Dendritic cell treated with granulocyte-macrophage colony-stimulating factor and Interleukin-4, amounts not matched to agents 40 ng/mL and 50 ng/mL, for 4 days (primary cell): ENCODE data around the gene CD84.
A peak's percentile ranks its signal among the peaks of the same experiment; 100 is the strongest.
"Not testable (repeated sequence)": the region's sequence is repeated elsewhere in the genome, so short reads cannot be mapped to it uniquely, and the experiment has no call there.

Experiments used
- H3K27ac Mint-ChIP-seq: one replicate; pipeline ENCODE4 v1.8.0; 2022; ENCODE audit warnings: mild to moderate bottlenecking, mixed read lengths
- H3K27me3 Mint-ChIP-seq: one replicate; pipeline ENCODE4 v1.8.0; 2022; ENCODE audit warnings: mild to moderate bottlenecking, mixed read lengths
- H3K36me3 Mint-ChIP-seq: one replicate; pipeline ENCODE4 v1.8.0; 2022; ENCODE audit warnings: low read depth, mixed read lengths
- H3K4me1 Mint-ChIP-seq: one replicate; pipeline ENCODE4 v1.8.0; 2022; ENCODE audit warnings: low read depth, mixed read lengths
- H3K4me3 Mint-ChIP-seq: one replicate; pipeline ENCODE4 v1.8.0; 2022; ENCODE audit warnings: mild to moderate bottlenecking, moderate library complexity, mixed read lengths
- H3K9me3 Mint-ChIP-seq: one replicate; pipeline ENCODE4 v1.8.0; 2022; ENCODE audit warnings: mixed read lengths
- intact Hi-C: fragments of 100-400 bp; cut with micrococcal nuclease; formaldehyde crosslinking; loops from one replicate; pipeline ENCODE4 v1.15.0; 2022

The CD84 gene

GRCh38 chr1:160605792-160606479, 26.6 kb upstream of the CD84 start:
- Mint-ChIP-seq H3K36me3 (peaks cover 70% of the 10 kb centered on the region), H3K27me3 (no peaks in the 10 kb centered on the region), H3K9me3 (peaks cover 34% of the 10 kb centered on the region), H3K4me1 (peaks cover 55% of the 10 kb centered on the region), H3K4me3 (no peak overlapping the region), H3K27ac (peak overlapping the region; percentile 98)
- intact Hi-C loops: loop anchor here (2.0 kb wide), 2 partner anchors 61 to 111 kb away; no protein-coding TSS in a partner anchor

DNA sequence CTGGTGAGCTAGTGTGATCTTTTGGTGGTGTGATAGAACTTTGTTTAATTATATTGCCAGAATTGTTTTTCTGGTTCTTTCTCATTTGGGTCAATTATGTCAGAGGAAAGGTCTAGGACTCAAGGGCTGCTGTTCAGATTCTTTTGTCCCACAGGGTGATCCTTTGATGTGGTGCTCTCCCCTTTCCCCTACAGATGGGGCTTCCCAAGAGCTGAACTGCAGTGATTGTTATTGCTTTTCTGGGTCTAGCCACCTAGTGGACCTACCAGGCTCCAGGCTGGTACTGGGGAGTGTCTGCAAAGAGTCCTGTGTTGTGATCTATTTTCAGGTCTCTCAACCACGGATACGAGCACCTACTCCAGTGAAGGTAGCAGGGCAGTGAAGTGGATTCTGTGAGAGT, 25.9 kb upstream of the CD84 start:
- intact Hi-C loops: no loop called here
- H3K4me3 Mint-ChIP-seq: no peak overlapping the region
- peaks cover 40% of the 10 kb centered on the region for H3K9me3 Mint-ChIP-seq
- peaks cover 49% of the 10 kb centered on the region for H3K4me1 Mint-ChIP-seq
- H3K27ac Mint-ChIP-seq: peak overlapping the region; percentile 98
- H3K36me3 Mint-ChIP-seq: peaks cover 67% of the 10 kb centered on the region
- no peaks in the 10 kb centered on the region for H3K27me3 Mint-ChIP-seq

- peaks cover 19% of the 10 kb centered on the region for H3K4me1 Mint-ChIP-seq
- H3K4me3 Mint-ChIP-seq: no peak overlapping the region
- H3K27ac Mint-ChIP-seq: no peak overlapping the region
- H3K9me3 Mint-ChIP-seq: peaks cover 41% of the 10 kb centered on the region
- H3K27me3 Mint-ChIP-seq: no peaks in the 10 kb centered on the region
- intact Hi-C loops: no loop called here
- peaks cover 23% of the 10 kb centered on the region for H3K36me3 Mint-ChIP-seq
Observed at GRCh38 chr1:160597705-160598104, 18.4 kb upstream of the CD84 start.

GRCh38 chr1:160597051-160597450, 17.8 kb upstream of the CD84 start:
- intact Hi-C loops: no loop called here
- Mint-ChIP-seq H3K9me3 (peaks cover 41% of the 10 kb centered on the region), H3K27ac (no peak overlapping the region), H3K27me3 (no peaks in the 10 kb centered on the region), H3K36me3 (peaks cover 23% of the 10 kb centered on the region), H3K4me3 (no peak overlapping the region), H3K4me1 (peaks cover 26% of the 10 kb centered on the region)

DNA sequence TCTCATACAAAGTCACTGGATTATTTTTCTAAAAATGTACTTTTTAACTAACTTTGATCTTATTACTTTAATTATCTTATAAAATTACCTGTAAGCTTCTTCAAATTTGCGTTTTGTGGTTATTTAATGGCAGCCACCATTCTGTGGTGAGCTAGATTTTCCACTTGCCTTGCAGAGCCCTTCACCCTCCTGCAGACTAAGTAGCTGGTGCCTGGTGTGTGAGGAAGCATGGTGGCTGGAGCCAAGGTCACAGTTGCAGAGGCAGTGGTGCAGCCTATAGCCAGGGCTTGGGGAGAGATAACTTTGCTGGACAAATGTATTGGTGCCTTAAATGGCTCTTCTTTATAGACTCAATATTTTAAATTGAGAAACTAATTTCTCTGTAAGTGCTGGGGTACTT, 11.2 kb upstream of the CD84 start:
- H3K27ac Mint-ChIP-seq: no peak overlapping the region
- no peaks in the 10 kb centered on the region for H3K27me3 Mint-ChIP-seq
- intact Hi-C loops: no loop called here
- H3K4me1 Mint-ChIP-seq: peaks cover 50% of the 10 kb centered on the region
- H3K9me3 Mint-ChIP-seq: peaks cover 23% of the 10 kb centered on the region
- H3K4me3 Mint-ChIP-seq: no peak overlapping the region
- peaks cover 8% of the 10 kb centered on the region for H3K36me3 Mint-ChIP-seq

DNA sequence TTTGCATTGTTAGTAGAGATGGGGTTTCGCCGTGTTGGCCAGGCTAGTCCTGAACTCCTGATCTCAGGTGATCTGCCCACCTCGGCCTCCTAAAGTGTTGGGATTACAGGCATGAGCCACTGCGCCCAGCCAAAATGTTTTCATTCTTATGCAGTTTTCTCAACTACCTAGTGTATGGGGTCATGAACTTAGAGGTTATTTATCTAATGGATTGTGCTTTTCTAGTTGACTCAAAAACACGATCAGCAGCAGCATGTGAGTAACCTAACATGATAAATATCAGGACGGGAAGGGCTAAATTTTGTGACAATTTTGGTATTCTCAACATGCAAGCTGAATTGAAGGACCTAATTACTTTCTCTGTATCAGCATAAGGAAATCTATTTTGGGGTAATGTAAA, 9.2 kb upstream of the CD84 start:
- intact Hi-C loops: no loop called here
- Mint-ChIP-seq H3K9me3 (peaks cover 12% of the 10 kb centered on the region), H3K27me3 (no peaks in the 10 kb centered on the region), H3K4me3 (no peak overlapping the region), H3K27ac (peak overlapping the region; percentile 45), H3K4me1 (peaks cover 51% of the 10 kb centered on the region), H3K36me3 (no peaks in the 10 kb centered on the region)

- no peaks in the 10 kb centered on the region for H3K27me3 Mint-ChIP-seq
- no peak overlapping the region for H3K4me3 Mint-ChIP-seq
- no peak overlapping the region for H3K27ac Mint-ChIP-seq
- no peaks in the 10 kb centered on the region for H3K9me3 Mint-ChIP-seq
- H3K36me3 Mint-ChIP-seq: no peaks in the 10 kb centered on the region
- intact Hi-C loops: no loop called here
- peaks cover 50% of the 10 kb centered on the region for H3K4me1 Mint-ChIP-seq
Observed at GRCh38 chr1:160584784-160585183, 5.5 kb upstream of the CD84 start.

- Mint-ChIP-seq H3K4me1 (peaks cover 32% of the 10 kb centered on the region), H3K36me3 (peaks cover 14% of the 10 kb centered on the region)
- H3K27me3 Mint-ChIP-seq, H3K9me3 Mint-ChIP-seq, H3K4me3 Mint-ChIP-seq, H3K27ac Mint-ChIP-seq, intact Hi-C loops: not testable (repeated sequence)
Observed at GRCh38 chr1:160582976-160583375, 3.7 kb upstream of the CD84 start.

DNA sequence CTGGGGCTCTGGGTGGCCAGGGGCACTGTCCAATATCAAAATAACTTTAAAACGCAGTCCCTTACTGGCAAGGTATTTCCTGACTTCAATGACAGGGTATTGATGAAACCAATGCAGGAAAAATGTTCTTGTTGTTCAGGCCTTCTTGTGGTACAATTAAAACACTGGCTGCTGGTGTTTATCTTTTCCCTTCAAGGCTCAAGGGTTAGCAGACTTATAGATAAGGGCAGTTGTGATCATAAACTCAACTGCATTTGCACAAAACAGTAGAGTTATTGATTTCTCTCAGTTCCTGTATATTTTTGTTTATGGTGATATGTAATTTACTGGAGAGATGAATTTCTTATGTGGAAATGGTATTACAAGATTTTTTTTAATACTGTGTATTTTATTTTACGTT, 2.7 kb upstream of the CD84 start:
- H3K4me3 Mint-ChIP-seq: no peak overlapping the region

GRCh38 chr1:160580221-160580812, 1.0 kb upstream of the CD84 start:
- peak overlapping the region; percentile 64 for H3K27ac Mint-ChIP-seq
- peaks cover 36% of the 10 kb centered on the region for H3K36me3 Mint-ChIP-seq
- intact Hi-C loops: no loop called here
- H3K4me3 Mint-ChIP-seq: no peak overlapping the region
- peaks cover 37% of the 10 kb centered on the region for H3K4me1 Mint-ChIP-seq
- H3K27me3 Mint-ChIP-seq: no peaks in the 10 kb centered on the region
- H3K9me3 Mint-ChIP-seq: no peaks in the 10 kb centered on the region

More for the DNA sequence above, 2.7 kb upstream of the CD84 start:
- peaks cover 24% of the 10 kb centered on the region for H3K36me3 Mint-ChIP-seq
- peaks cover 32% of the 10 kb centered on the region for H3K4me1 Mint-ChIP-seq
- no peaks in the 10 kb centered on the region for H3K27me3 Mint-ChIP-seq
- no peak overlapping the region for H3K27ac Mint-ChIP-seq
- intact Hi-C loops: no loop called here
- H3K9me3 Mint-ChIP-seq: no peaks in the 10 kb centered on the region

DNA sequence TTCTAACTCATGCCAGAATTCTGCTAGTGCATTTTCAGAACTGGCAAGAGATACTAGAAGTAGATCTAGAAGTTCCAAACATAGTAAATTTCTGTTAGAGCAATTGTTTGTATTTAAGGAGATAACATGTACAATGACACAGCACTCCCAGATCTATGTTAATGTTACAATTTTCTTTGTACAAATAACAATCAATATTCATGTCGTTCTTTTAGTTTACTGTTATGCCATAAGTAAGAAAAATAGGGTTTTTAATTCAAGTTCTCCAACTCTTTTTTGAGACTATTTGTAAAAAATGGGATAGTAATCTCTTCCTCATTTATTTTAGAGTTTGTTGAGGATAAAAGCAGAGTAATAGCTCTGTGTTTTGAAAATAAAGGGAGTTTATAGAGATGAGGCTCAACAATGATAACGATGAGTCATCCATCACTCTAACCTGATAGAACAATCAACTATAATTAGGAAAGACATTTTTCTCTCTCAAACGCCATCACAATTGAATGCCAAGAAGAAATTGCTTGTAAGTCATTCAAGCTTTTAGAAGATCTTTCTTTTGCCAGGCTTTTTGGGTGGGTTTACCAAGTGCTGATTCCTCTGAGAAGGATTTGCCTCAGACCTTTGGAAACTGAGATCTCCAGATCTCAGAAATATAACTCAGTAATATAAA, 638 bp downstream of the CD84 start:
- no peaks in the 10 kb centered on the region for H3K9me3 Mint-ChIP-seq
- H3K4me3 Mint-ChIP-seq: peak overlapping the region; percentile 92
- no peaks in the 10 kb centered on the region for H3K27me3 Mint-ChIP-seq
- peak overlapping the region; percentile 95 for H3K27ac Mint-ChIP-seq
- H3K36me3 Mint-ChIP-seq: peaks cover 47% of the 10 kb centered on the region
- intact Hi-C loops: no loop called here
- H3K4me1 Mint-ChIP-seq: peaks cover 53% of the 10 kb centered on the region

DNA sequence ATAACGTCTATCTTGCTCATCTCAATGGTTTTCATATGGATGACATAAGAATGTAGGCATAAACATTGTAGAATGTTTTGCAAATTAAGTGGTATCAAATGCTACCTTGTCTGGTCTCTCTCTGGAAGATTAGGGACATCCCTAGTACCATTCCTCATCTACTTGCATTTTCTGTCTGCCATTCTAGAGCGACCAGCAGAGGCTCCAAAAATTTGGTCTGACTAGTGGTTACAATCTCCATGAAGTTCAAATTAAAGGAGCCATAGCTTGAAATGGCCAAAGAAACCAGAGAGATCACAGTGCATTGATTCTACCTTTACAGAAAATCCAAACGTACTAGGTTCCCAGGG, 1.1 kb downstream of the CD84 start:
- peaks cover 58% of the 10 kb centered on the region for H3K4me1 Mint-ChIP-seq
- H3K27me3 Mint-ChIP-seq: no peaks in the 10 kb centered on the region
- H3K9me3 Mint-ChIP-seq: no peaks in the 10 kb centered on the region
- peaks cover 52% of the 10 kb centered on the region for H3K36me3 Mint-ChIP-seq
- H3K27ac Mint-ChIP-seq: peak overlapping the region; percentile 95
- intact Hi-C loops: no loop called here
- H3K4me3 Mint-ChIP-seq: peak overlapping the region; percentile 92

GRCh38 chr1:160577671-160578070, 1.6 kb downstream of the CD84 start:
- peaks cover 57% of the 10 kb centered on the region for H3K36me3 Mint-ChIP-seq
- H3K4me3 Mint-ChIP-seq: peak overlapping the region; percentile 92
- peak overlapping the region; percentile 95 for H3K27ac Mint-ChIP-seq
- H3K4me1 Mint-ChIP-seq: peaks cover 63% of the 10 kb centered on the region
- intact Hi-C loops: no loop called here
- no peaks in the 10 kb centered on the region for H3K9me3 Mint-ChIP-seq
- no peaks in the 10 kb centered on the region for H3K27me3 Mint-ChIP-seq

GRCh38 chr1:160576884-160577283, 2.4 kb downstream of the CD84 start:
- H3K36me3 Mint-ChIP-seq: peaks cover 65% of the 10 kb centered on the region
- H3K9me3 Mint-ChIP-seq: peaks cover 5% of the 10 kb centered on the region
- intact Hi-C loops: no loop called here
- H3K4me1 Mint-ChIP-seq: peaks cover 71% of the 10 kb centered on the region
- no peaks in the 10 kb centered on the region for H3K27me3 Mint-ChIP-seq
- H3K27ac Mint-ChIP-seq: peak overlapping the region; percentile 95
- H3K4me3 Mint-ChIP-seq: peak overlapping the region; percentile 92
